ENCODE results near the gene USP47.
"Not testable (repeated sequence)": the region's sequence is repeated elsewhere in the genome, so short reads cannot be mapped to it uniquely, and the experiment has no call there.

The USP47 gene

GRCh38 chr11:11826260-11826659 lies 15.5 kb upstream of the USP47 start:
- no peak for DNase-seq

GRCh38 chr11:11827272-11827671 lies 14.5 kb upstream of the USP47 start:
- no peak for DNase-seq

DNA sequence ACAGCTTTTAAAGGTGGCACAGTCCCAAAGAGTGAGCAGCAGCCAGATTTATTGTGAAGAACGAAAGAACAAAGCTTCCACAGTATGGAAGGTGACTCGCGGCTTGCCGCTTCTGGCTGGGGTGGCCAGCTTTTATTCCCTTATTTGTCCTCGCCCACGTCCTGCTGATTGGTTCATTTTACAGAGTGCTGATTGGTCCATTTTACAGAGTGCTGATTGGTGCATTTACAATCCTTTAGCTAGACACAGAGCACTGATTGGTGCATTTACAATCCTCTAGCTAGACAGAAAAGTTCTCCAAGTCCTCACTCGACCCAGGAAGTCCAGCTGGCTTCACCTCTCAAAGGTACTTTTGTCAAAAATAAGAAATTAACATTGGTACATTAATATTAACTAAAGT lies 10.4 kb upstream of the USP47 start:
- DNase-seq: not testable (repeated sequence)

DNA sequence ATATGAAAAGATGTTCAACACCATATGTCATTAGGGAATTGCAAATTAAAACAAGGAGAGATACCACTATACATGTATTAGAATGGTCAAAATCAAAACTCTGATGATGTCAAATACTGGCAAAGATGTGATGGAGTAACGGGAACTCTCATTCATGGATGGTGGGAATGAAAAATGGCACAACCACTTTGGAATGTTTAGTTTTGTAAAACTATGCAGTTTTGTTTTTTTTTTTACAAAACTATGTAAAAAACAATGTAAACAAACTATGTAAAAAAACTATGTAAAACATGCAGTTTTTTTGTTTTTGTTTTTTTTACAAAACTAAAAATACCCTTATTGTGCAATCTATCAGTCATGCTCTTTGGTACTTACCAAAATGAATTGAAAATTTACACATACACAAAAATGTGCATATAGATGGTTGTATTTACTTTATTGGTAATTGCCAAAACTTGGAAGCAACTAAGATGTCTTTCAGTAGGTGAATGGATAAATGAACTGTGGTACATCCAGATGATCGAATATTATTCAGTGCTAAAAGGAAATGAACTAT lies 5.0 kb upstream of the USP47 start:
- no peak for DNase-seq

- DNase-seq: no peak
Observed at GRCh38 chr11:11839718-11840117, 2.1 kb upstream of the USP47 start.

- DNase-seq: peak; percentile 31
Observed at GRCh38 chr11:11841116-11841722, 553 bp upstream of the USP47 start.

DNA sequence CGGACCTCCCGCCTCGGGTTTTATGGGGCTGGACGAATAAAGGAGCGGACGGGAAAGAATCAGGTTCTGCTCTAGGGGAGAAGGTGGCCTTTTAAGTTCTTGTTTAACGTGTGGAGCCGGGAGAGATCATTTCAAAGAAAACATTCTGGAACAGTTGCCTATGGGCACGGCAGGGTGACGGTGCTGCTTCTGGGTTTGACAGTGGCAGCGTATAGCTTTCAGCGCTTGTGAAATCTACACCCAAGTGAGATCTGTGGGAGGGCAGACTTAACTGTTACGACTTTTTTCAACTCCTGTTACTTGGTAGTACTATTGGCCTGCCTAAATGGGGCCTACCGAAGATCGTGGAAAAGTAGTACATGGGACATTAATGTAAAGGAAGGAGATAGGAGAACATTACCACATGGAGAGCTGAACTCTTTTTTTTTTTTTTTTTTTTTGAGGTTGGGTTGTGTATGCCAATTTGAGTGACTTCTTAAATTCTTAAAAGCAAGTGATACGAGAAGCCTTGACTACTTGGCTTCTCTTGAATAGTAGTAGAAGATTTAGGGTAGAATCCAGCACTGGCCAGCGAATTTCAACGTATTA lies 743 bp downstream of the USP47 start:
- DNase-seq: peak; percentile 71

GRCh38 chr11:11843211-11843621 lies 1.4 kb downstream of the USP47 start:
- no peak for DNase-seq

GRCh38 chr11:11843642-11844041 lies 1.9 kb downstream of the USP47 start:
- no peak for DNase-seq

DNA sequence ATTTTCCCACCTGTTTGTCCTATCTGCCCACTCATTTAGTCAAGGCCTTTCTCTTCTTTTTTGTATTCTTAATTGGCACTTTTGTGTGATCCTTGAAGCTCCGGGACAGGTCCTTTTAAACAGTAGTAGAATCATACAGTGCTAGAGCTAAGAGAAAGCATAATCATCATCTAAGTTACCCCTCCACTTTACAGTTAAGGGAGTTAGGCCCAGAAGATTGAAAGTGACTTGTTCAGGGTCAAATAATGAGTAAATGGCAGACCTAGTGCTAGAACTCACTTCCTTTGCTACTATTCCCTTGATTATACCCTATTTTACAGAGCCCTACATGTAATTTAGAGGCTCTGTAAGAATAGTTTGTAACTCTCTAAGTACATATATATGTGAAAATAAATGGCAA lies 2.5 kb downstream of the USP47 start:
- DNase-seq: no peak

DNA sequence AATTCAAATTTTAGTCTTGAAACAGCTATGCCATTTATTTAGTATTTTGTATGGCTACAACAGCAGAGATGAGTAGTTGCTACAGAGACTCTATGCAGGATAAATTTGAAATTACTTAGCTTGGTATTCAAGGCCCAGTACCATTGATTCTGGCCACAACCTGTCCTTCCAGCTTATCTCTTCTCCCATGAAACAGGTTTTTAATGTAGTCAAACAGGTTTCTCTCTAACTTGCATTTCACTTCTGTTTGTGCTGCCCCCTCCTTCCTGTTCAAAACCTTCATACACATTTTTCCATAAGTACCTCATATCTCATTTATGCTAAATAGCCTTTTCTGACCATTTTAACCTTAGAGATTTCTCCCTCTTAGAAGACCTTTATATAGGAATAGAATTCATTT lies 3.3 kb downstream of the USP47 start:
- DNase-seq: no peak

- no peak for DNase-seq
Observed at GRCh38 chr11:11845551-11845950, 3.8 kb downstream of the USP47 start.

- no peak for DNase-seq
Observed at GRCh38 chr11:11847082-11847481, 5.3 kb downstream of the USP47 start.

- peak; percentile 72 for DNase-seq
Observed at GRCh38 chr11:11848891-11849746, 7.3 kb downstream of the USP47 start.

- DNase-seq: no peak
Observed at GRCh38 chr11:11850668-11851067, 8.9 kb downstream of the USP47 start.

DNA sequence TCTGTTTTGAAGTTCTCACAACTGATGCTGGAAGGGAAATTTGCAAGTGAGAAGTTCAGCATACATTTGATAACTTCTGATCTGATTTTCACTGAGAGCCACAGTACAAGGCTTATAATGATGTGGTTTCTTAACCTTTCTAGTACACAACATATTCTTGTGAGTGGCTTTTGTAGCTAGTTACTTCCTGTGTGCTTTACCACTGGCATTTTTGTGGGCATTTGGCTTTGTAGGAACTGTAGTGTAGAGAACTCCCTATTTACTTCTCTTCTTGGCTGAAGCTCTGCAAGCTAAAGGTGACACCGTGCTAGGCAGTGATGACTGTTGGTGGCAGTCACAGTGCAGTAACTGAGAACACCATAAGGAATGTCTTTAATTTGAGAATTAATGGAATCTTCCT lies 14.9 kb downstream of the USP47 start:
- no peak for DNase-seq

DNA sequence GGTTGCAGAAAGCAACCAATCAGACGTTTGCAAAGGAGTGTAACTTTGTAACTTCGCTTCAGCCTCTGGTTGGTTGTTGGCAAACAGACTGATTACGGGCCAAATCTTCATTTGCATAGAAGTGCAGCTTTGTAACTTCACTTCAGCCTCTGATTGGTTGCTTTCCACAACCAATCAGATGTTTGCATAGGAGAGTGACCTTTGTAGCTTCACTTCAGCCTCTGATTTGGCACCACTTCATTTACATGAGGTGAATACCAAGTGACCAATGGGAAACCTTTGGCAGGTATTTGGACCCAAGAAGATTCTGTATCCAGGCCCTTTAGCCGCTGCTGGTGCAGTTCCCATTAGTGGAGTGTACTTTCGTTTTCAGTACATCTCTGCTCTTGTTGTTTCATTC lies 16.0 kb downstream of the USP47 start:
- no peak for DNase-seq

DNA sequence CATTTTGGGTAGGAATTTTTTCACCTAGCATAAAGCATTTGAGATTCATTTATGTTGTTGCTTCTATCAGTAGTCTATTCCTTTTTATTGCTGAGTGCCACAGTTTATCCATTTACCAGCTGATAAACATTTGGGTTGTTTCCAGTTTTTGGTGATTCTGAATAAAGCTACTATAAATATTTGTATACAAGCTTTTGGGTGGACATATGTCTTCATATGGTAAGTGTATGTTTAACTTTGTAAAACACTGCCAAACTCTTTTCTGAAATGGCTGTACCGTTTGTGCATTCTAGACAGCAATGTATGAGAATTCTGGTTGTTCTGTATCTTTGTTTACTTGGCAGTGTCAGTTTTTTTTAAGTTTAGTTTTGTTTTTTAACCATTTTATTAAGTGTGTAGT lies 16.9 kb downstream of the USP47 start:
- DNase-seq: no peak

DNA sequence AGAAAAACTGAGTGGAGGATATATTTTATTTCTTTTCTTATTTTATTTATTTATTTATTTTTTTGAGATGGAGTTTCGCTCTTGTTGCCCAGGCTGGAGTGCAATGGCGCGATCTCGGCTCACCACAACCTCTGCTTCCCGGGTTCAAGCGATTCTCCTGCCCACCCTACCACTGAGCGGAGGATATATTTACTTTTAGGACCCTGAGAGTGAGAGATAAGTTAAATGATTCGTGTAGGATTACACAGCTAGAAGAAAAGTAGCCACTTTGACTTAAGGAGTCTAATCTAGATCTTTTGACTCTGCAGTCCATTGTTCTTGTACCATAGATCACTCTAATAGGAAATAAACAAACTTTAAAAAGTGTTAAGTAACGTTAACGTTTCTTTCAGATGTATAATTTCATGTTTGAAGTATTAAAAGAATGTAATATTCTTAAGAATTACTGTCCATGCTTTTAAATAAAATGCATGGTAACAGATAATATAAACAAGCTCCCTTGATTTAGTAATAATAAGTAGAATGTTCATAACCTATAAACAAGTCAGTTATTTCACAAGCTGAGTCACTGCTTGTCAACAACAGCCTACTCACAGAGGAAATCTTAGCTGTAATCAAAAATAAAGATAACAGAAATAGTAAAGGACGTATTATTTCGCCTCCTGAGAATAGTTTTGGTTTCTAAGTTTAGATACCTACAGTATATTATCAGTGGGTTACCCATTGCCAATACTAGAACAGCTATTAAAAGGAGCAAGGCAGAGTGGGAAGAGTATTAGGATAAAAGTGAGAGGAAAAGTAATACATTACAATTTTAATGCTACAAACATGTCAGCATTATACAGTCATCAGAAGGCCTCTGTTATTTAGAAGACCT lies 18.6 kb downstream of the USP47 start:
- no peak for DNase-seq

DNA sequence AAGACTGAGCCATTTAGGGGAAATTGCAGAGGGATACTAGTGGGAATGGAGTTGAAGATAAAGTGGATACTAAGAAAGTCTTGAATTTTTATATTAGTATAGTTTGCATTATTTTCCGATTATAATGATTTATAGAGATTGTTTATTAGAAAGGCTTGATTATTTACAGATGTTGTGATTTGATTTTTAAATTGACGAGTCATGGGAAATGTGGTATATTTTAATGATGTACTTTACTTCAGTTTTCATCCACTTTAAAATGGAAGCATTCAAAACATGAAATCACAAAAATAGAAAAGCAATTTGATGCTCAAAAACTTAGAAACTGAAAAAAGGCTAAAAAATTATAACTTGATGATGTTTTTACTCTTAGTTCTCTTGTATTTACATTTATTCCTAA lies 21.2 kb downstream of the USP47 start:
- DNase-seq: no peak

- no peak for DNase-seq
Observed at GRCh38 chr11:11864332-11864731, 22.6 kb downstream of the USP47 start.

DNA sequence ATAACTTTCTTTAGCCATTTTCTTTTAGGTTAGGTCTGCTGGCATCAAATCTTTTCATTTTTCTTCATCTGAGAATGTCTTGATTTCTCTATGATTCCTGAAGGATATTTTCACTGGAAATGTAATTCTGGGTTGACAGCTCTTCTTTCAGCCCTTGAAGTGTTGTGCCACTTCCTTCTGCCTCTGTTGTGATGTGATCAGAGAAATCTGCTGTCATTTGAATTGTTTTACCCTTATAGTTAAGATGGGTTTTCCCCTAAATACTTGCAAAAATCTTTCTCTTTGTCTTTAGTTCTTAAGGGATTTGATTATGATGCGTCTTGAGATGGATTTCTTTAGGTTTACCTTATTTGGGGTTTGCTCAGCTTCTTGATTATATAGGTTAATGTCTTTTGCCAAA lies 23.0 kb downstream of the USP47 start:
- no peak for DNase-seq

DNA sequence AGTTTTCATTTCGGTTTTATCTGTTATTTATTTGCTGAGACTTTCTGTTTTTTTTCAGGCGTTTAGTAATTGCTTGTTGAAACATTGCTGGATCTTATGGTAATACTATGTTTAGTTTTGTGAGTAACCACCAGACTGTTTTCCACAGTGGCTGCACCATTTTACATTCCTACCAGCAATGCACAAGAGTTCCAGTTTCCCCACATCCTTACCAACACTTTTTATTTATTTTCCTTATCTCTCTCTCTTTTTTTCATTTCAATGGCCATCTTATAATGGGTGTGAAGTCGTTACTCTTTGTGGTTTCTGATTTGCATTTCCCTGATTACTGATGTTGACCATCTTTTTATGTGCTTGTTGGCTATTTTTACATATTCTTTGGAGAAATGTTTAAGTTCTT lies 23.7 kb downstream of the USP47 start:
- no peak for DNase-seq
